Nephron (organoid): ENCODE data around the gene LPAR1.
A peak's percentile ranks its signal among the peaks of the same experiment; 100 is the strongest.

Source experiments
- H3K27ac Mint-ChIP-seq, 3 experiments: 2 replicates each; pipeline ENCODE4 v1.8.0; 2020; ENCODE audit warnings: mixed read lengths in 3 of 3, mild to moderate bottlenecking in 2 of 3, moderate library complexity in 1 of 3
- H3K27me3 Mint-ChIP-seq: 2 replicates; pipeline ENCODE4 v1.8.0; 2021; ENCODE audit warnings: low read depth, mild to moderate bottlenecking, moderate library complexity, mixed read lengths
- H3K36me3 Mint-ChIP-seq: 2 replicates; pipeline ENCODE4 v1.8.0; 2020; ENCODE audit warnings: low read depth, mixed read lengths
- H3K4me1 Mint-ChIP-seq: 2 replicates; pipeline ENCODE4 v1.8.0; 2020; ENCODE audit warnings: mixed read lengths
- H3K4me3 Mint-ChIP-seq, 3 experiments: 2 replicates each; pipeline ENCODE4 v1.8.0; 2020; ENCODE audit warnings: mild to moderate bottlenecking in 3 of 3, mixed read lengths in 3 of 3, moderate library complexity in 2 of 3
- H3K9me3 Mint-ChIP-seq: 2 replicates; pipeline ENCODE4 v1.8.0; 2020; ENCODE audit warnings: mixed read lengths
- TF ChIP-seq, protein P1 (sequence below), 3 experiments: fragments of 200-600 bp; sonication (generic); IDR thresholded peaks; one replicate each; pipeline ENCODE4 v1.5.0; 2021; ENCODE audit warnings: antibody characterized with exemption in 3 of 3; ENCODE audit not compliant: unreplicated experiment in 3 of 3

The LPAR1 gene

DNA sequence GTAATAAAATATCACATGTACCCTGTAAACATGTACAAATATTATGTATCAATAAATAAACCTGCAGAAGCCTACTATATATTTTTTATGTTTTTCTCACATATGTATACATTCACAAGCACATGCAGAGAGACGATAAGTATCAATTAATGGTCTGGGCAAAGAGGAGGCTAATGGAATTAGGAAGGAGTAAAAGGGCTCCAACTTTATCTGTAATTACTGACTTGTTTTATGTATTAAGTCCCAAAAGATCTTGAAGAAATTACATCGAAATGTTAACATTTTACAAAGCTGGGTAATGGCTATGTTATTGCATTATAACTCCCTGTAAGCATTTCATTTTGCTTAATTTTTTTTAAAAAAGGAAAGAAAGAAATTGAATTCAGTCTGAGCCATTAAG lies 78.0 kb downstream of the LPAR1 start:
- TF ChIP-seq, protein P1, sequence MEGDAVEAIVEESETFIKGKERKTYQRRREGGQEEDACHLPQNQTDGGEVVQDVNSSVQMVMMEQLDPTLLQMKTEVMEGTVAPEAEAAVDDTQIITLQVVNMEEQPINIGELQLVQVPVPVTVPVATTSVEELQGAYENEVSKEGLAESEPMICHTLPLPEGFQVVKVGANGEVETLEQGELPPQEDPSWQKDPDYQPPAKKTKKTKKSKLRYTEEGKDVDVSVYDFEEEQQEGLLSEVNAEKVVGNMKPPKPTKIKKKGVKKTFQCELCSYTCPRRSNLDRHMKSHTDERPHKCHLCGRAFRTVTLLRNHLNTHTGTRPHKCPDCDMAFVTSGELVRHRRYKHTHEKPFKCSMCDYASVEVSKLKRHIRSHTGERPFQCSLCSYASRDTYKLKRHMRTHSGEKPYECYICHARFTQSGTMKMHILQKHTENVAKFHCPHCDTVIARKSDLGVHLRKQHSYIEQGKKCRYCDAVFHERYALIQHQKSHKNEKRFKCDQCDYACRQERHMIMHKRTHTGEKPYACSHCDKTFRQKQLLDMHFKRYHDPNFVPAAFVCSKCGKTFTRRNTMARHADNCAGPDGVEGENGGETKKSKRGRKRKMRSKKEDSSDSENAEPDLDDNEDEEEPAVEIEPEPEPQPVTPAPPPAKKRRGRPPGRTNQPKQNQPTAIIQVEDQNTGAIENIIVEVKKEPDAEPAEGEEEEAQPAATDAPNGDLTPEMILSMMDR (IDR thresholded peaks at IDR 0.05; ENCODE audit: unreplicated experiment in 3 of 3) = no peak
- peaks cover 28% of the 10 kb centered on the region for H3K9me3 Mint-ChIP-seq
- H3K27ac Mint-ChIP-seq = no peak overlapping the region
- H3K4me1 Mint-ChIP-seq = no peaks in the 10 kb centered on the region
- no peaks in the 10 kb centered on the region for H3K27me3 Mint-ChIP-seq
- H3K36me3 Mint-ChIP-seq = peaks cover 85% of the 10 kb centered on the region
- no peak overlapping the region for H3K4me3 Mint-ChIP-seq

DNA sequence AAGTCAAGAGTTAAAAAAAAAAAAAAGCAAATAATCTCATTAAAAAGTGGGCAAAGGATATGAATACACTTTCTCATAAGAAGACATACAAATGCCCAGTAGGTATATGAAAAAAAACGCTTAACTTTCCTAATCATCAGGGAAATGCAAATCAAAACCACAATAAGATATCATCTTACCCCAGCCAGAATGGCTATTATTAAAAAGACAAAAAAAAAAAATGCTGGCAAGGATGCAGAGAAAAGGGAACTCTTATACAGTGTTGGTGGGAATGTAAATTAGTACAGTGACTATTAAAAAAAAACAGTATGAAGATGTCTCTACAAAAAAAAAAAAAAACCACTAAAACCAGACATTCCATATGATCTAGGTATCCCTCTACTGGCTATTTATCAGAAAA lies 79.4 kb downstream of the LPAR1 start:
- no peaks in the 10 kb centered on the region for H3K27me3 Mint-ChIP-seq
- H3K36me3 Mint-ChIP-seq = peaks cover 89% of the 10 kb centered on the region
- peaks cover 43% of the 10 kb centered on the region for H3K9me3 Mint-ChIP-seq
- H3K27ac Mint-ChIP-seq = no peak overlapping the region
- TF ChIP-seq, protein P1 (IDR thresholded peaks at IDR 0.05; ENCODE audit: unreplicated experiment in 3 of 3) = no peak
- H3K4me1 Mint-ChIP-seq = no peaks in the 10 kb centered on the region
- H3K4me3 Mint-ChIP-seq = no peak overlapping the region

DNA sequence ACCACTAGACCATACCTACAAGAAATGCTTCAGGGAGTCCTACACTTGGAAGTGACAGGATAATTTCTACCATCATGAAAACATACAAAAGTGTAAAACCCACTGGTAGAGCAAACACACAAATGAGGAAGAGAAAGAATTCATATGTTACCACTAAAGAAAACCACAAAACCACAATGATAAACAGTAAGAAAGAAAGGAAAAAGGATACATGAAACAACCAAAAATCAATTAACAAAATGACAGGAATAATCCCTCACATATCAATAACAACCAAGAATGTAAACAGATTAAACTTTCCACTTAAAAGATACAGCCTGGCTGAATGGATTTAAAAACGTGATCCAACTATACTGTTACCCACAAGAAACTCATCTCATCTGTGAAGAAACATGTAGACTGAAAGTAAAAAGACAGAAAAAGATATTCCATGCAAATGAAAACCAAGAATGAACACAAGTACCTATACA lies 83.4 kb downstream of the LPAR1 start:
- no peak overlapping the region for H3K27ac Mint-ChIP-seq
- H3K36me3 Mint-ChIP-seq = peaks cover 64% of the 10 kb centered on the region
- no peak overlapping the region for H3K4me3 Mint-ChIP-seq

DNA sequence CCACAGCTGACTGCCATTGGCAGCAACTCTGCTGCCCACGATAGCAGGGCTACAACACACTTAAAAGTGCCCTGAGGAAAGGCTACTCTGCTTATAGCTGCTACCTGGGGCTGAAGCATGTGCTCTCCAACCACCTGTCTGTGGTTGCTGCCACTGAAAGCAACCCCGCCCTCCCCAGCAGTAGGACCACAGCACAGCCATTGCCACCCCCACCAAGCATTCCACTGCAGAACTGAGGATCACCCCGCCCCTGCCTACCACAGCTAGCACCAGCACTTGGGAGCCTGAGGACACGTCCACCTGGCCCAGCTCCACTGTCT lies 85.8 kb downstream of the LPAR1 start:
- Mint-ChIP-seq H3K36me3 (peaks cover 44% of the 10 kb centered on the region), H3K27me3 (no peaks in the 10 kb centered on the region), H3K4me3 (no peak overlapping the region), H3K27ac (peak overlapping the region in 2 of 3 experiments; percentile 21 to 71), H3K9me3 (peaks cover 34% of the 10 kb centered on the region), H3K4me1 (peaks cover 20% of the 10 kb centered on the region)
- TF ChIP-seq, protein P1 (IDR thresholded peaks at IDR 0.05; ENCODE audit: unreplicated experiment in 3 of 3) = no peak

More for the DNA sequence above, 83.4 kb downstream of the LPAR1 start:
- TF ChIP-seq, protein P1 (IDR thresholded peaks at IDR 0.05; ENCODE audit: unreplicated experiment in 3 of 3) = no peak
- peaks cover 50% of the 10 kb centered on the region for H3K9me3 Mint-ChIP-seq
- H3K4me1 Mint-ChIP-seq = peaks cover 16% of the 10 kb centered on the region
- H3K27me3 Mint-ChIP-seq = no peaks in the 10 kb centered on the region

DNA sequence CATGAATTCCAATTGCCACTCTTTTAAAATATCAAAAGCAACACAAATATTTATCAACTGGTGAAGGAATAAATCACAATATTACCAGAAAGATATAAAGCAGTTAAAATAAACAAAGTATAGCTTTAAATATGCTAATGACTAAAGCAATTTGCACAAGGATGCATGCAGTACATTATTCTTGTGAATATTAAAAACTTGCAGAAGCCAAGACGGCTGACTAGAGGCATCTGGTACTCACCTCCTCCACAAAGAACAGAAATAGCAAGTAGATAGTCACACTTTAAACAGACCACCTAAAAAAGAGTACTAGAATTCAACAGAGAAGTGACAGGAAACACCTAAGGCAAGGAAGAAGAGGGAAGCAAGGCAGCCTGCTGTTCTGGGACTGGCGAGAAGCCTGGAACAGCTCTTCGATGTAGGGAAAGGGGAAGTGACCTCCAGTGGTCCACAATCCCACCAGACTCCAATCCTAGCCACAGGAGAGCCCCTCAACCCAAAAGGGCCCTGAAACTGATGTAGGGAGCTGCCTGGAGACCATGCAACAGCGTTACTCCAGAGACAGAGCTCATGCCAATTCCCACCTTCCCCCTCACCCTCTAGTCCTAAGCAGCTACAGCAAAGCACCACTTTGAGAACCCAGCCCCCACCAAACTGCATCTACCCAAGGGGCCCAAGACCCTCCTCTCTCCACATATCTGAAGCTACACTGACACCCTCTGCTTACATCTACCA lies 86.3 kb downstream of the LPAR1 start:
- TF ChIP-seq, protein P1 (IDR thresholded peaks at IDR 0.05; ENCODE audit: unreplicated experiment in 3 of 3) = no peak

More for the DNA sequence above, 86.3 kb downstream of the LPAR1 start:
- H3K36me3 Mint-ChIP-seq = peaks cover 43% of the 10 kb centered on the region
- H3K4me1 Mint-ChIP-seq = peaks cover 20% of the 10 kb centered on the region
- H3K27me3 Mint-ChIP-seq = no peaks in the 10 kb centered on the region
- H3K4me3 Mint-ChIP-seq = no peak overlapping the region
- peak overlapping the region in 2 of 3 experiments; percentile 21 to 71 for H3K27ac Mint-ChIP-seq
- peaks cover 31% of the 10 kb centered on the region for H3K9me3 Mint-ChIP-seq
